ENCODE data around the gene KLHL22. TPM values are rescaled to one million over a fixed set of nuclear protein-coding genes. Genes with fewer than 3 reads are reported as not detected.

The KLHL22 gene
- total RNA-seq, 2 experiments from 2014 or later, result 24.1 to 27.7 TPM

DNA sequence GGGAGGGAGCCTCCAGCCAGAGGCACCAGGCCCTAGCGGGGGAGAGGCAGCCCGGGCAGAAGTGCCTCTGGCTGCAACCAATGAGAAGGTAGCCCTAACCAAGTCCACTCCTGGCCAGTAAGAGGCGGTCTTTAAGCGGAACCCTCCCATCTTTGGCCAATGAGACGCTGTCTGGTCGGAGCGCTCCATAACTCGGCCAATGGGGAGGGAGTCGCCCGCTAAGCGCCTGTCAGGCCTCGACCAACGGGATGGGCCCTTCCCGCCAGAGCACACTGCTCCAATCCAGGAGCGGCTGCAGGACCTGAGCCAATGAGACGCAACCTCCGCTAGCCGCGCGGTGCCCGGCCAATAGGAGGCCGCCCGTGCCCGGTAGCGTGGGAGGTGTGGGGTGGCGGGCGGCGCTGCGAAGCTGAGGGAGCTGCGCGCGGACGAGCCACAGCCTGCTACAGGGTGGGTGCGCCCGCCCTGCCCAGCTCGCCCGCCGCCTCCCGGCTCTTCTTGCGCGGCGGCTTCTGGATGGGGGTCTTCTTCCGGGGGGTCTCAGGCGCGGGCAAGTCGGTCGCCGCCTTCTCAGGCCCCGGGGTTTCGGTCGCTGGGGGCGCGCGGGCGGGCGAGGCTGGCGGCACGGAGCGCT is 70.5 kb downstream of the KLHL22 start:
- H3K27ac ChIP-seq (ENCODE audit: low read depth in 1 of 2, low read length in 2 of 2), result no peak overlapping the region
- H3K9me3 Mint-ChIP-seq, result no peaks in the 10 kb centered on the region
- TF ChIP-seq, protein P1, sequence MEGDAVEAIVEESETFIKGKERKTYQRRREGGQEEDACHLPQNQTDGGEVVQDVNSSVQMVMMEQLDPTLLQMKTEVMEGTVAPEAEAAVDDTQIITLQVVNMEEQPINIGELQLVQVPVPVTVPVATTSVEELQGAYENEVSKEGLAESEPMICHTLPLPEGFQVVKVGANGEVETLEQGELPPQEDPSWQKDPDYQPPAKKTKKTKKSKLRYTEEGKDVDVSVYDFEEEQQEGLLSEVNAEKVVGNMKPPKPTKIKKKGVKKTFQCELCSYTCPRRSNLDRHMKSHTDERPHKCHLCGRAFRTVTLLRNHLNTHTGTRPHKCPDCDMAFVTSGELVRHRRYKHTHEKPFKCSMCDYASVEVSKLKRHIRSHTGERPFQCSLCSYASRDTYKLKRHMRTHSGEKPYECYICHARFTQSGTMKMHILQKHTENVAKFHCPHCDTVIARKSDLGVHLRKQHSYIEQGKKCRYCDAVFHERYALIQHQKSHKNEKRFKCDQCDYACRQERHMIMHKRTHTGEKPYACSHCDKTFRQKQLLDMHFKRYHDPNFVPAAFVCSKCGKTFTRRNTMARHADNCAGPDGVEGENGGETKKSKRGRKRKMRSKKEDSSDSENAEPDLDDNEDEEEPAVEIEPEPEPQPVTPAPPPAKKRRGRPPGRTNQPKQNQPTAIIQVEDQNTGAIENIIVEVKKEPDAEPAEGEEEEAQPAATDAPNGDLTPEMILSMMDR (IDR thresholded peaks at IDR 0.05), result no peak
- no peak overlapping the region for H3K27ac Mint-ChIP-seq
- no peak overlapping the region for H3K4me3 ChIP-seq (ENCODE audit: low read length)
- peaks cover 21% of the 10 kb centered on the region for H3K27me3 Mint-ChIP-seq
- peaks cover 11 to 16% of the 10 kb centered on the region in 2 experiments for H3K27me3 ChIP-seq (ENCODE audit: control insufficient read depth in 1 of 2, insufficient read depth in 2 of 2, low read length in 2 of 2)
- H3K36me3 ChIP-seq (ENCODE audit: insufficient read depth, low read length), result no peaks in the 10 kb centered on the region
- H3K4me1 ChIP-seq (ENCODE audit: insufficient read depth, low read length), result peaks cover 24% of the 10 kb centered on the region
- peak in 3 of 14 experiments; percentile 23 to 48 (median 23) for DNase-seq
- no peak for ATAC-seq (ENCODE audit: poor library complexity)
- H3K36me3 Mint-ChIP-seq (ENCODE audit: low read depth), result no peaks in the 10 kb centered on the region
- peak overlapping the region; percentile 60 for H3K4me3 Mint-ChIP-seq
- H3K9me3 ChIP-seq (ENCODE audit: control insufficient read depth in 1 of 2, insufficient read depth in 1 of 2, low read length in 2 of 2), result peaks cover 0 to 1% of the 10 kb centered on the region in 2 experiments
- POLR2A ChIA-PET, result interaction anchor here (1.4 kb wide), 1 partner anchor 38 kb away, joined by 5 read pairs; no protein-coding TSS in a partner anchor
- CTCF ChIA-PET, result no interaction called here
- H3K4me1 Mint-ChIP-seq (ENCODE audit: low read depth), result peaks cover 12% of the 10 kb centered on the region
- intact Hi-C loops (cut with DNase I, micrococcal nuclease), result no loop called here

DNA sequence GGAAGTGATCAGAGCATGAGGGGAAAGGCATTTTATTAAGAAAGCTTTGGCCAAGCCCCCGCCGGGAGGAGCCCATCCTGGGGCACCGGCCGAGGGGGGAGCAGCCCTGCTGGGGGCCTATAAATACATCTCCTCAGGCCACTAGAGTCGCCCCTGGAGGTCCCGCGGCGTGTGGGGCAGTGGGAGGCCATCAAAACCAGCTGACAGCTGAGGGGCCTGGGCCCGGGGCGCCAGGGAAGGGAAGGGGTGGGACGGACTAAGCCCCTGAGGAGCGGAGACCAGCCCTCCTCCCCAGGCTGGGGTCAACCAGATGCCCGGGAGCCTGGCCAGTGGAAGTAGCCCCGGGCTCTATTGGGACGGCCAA is 71.0 kb downstream of the KLHL22 start:
- Histone ChIP-seq H3K4me3 (ENCODE audit: low read length) (no peak overlapping the region), H3K9me3 (ENCODE audit: control insufficient read depth in 1 of 2, insufficient read depth in 1 of 2, low read length in 2 of 2) (no peaks in the 10 kb centered on the region), H3K4me1 (ENCODE audit: insufficient read depth, low read length) (peaks cover 19% of the 10 kb centered on the region), H3K27ac (ENCODE audit: low read depth in 1 of 2, low read length in 2 of 2) (no peak overlapping the region), H3K36me3 (ENCODE audit: insufficient read depth, low read length) (no peaks in the 10 kb centered on the region), H3K27me3 (ENCODE audit: control insufficient read depth in 1 of 2, insufficient read depth in 2 of 2, low read length in 2 of 2) (peaks cover 6 to 14% of the 10 kb centered on the region in 2 experiments)
- H3K4me1 Mint-ChIP-seq (ENCODE audit: low read depth), result peaks cover 12% of the 10 kb centered on the region
- H3K27ac Mint-ChIP-seq, result no peak overlapping the region
- TF ChIP-seq, protein P1 (IDR thresholded peaks at IDR 0.05), result no peak
- DNase-seq (peak in 1 of 14 experiments; percentile 17), ATAC-seq (ENCODE audit: poor library complexity) (no peak)
- CTCF ChIA-PET, result no interaction called here
- POLR2A ChIA-PET, result interaction anchor here (1.4 kb wide), 1 partner anchor 39 kb away, joined by 5 read pairs; no protein-coding TSS in a partner anchor
- intact Hi-C loops (cut with DNase I, micrococcal nuclease), result no loop called here
- peaks cover 21% of the 10 kb centered on the region for H3K27me3 Mint-ChIP-seq
- H3K4me3 Mint-ChIP-seq, result peak overlapping the region; percentile 71
- no peaks in the 10 kb centered on the region for H3K9me3 Mint-ChIP-seq
- no peaks in the 10 kb centered on the region for H3K36me3 Mint-ChIP-seq (ENCODE audit: low read depth)

DNA sequence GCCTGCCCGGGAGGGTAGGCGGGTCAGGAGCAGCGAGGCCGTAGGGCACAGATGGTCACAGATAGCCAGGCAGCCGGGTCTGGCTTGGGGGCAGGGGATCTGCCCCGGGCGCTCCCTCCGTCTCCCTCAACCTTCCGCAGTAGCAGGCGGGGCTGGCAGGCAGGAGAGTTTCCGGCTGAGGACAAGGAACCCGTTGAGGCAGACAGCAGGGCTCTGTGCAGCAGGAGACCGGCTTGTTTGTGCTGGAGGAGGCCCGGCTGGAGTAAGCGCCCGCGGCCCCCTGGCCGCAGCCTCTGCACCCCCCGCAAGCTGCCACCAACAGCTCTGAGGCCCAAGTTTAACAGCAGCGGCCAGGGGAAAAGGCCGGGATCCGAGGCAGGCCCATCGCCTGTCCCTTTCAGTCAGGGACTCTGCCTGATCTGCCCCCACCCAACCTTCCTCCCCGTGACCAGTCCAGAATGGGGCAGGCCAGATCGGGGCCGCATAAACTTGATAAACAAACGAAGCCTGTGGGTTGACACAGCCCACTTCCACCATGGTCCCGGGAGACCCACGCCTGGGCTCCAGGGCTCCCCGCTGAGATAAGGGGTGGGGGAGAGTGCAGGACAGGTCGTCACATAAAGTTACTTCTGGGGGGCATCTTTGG is 71.6 kb downstream of the KLHL22 start:
- Mint-ChIP-seq H3K36me3 (ENCODE audit: low read depth) (no peaks in the 10 kb centered on the region), H3K27me3 (peaks cover 19% of the 10 kb centered on the region), H3K9me3 (no peaks in the 10 kb centered on the region), H3K27ac (no peak overlapping the region), H3K4me1 (ENCODE audit: low read depth) (peaks cover 10% of the 10 kb centered on the region), H3K4me3 (peak overlapping the region; percentile 71)
- POLR2A ChIA-PET, result no interaction called here
- H3K4me1 ChIP-seq (ENCODE audit: insufficient read depth, low read length), result peaks cover 15% of the 10 kb centered on the region
- ATAC-seq (ENCODE audit: poor library complexity), result no peak
- intact Hi-C loops (cut with DNase I, micrococcal nuclease), result no loop called here
- no peaks in the 10 kb centered on the region for H3K36me3 ChIP-seq (ENCODE audit: insufficient read depth, low read length)
- no peaks in the 10 kb centered on the region for H3K9me3 ChIP-seq (ENCODE audit: control insufficient read depth in 1 of 2, insufficient read depth in 1 of 2, low read length in 2 of 2)
- H3K27ac ChIP-seq (ENCODE audit: low read depth in 1 of 2, low read length in 2 of 2), result no peak overlapping the region
- H3K27me3 ChIP-seq (ENCODE audit: control insufficient read depth in 1 of 2, insufficient read depth in 2 of 2, low read length in 2 of 2), result peaks cover 6 to 14% of the 10 kb centered on the region in 2 experiments
- CTCF ChIA-PET, result no interaction called here
- TF ChIP-seq, protein P1 (IDR thresholded peaks at IDR 0.05), result no peak
- no peak overlapping the region for H3K4me3 ChIP-seq (ENCODE audit: low read length)
- DNase-seq, result no peak
